ENCODE data around the gene B4GALNT4.
"Not testable (repeated sequence)": the region's sequence is repeated elsewhere in the genome, so short reads cannot be mapped to it uniquely, and the experiment has no call there.

Gene B4GALNT4

DNA sequence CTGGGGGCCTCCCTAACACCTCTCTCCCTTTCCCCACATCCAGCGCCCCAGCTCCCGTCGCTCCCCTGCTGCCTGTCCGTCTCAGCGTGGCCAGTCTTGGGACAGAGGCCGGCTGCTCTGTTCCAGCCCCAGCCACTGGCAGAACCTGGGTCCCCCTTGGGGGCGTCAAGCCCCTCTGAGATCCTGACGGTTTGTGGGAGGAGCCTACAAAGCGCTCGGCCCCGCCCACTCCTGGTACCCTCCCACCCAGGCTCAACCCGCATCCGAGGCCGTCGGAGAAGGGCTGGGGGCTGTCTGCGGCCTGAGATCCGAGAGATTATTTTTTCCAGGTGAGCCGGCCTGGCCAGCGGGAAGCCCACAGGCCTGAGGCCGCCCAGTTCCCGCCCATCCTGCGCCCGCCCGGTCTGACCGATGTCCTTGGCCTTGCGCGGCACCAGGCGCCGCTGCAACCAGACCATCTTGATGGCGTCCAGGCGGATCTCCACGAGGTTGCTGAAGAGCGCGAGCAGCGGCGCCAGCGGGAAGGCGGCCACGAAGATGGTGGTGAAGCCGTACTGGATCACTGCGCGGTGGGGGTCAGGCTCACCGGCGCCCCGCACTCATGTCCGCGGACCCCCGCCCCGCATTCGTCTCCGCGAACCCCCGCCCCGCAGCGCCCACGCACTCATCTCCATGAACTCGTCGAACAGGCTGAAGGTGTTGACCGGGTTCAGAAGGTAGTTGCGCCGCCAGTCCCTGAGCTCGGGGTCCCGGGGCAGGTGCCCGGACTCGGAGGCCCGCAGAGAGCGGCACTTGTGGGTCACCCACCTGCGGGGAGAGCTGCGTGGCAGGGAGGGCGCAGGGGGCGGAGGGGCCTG lies 51.0 kb downstream of the B4GALNT4 start:
- no peak for DNase-seq
- ATAC-seq, result no peak

DNA sequence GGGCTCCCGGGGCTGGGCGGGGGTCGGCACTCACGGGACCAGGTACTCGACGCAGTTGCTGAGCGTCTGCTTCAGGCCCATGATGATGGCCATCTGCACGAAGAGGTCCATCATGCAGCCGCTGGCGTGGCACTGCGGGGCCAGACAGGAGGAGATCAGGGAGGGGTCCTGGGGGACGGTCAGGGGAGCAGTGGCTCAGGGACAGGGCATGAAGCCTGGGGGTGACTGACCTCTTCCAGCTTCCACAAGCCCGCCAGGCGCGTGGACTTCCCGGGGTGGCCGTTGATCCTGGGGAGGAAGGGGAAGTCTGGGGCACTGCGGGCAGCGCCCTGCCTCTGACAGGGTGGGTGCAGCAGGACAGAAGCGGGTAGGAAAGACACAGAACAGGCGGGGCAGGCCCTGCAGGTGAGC lies 51.6 kb downstream of the B4GALNT4 start:
- DNase-seq, result no peak
- no peak for ATAC-seq

DNA sequence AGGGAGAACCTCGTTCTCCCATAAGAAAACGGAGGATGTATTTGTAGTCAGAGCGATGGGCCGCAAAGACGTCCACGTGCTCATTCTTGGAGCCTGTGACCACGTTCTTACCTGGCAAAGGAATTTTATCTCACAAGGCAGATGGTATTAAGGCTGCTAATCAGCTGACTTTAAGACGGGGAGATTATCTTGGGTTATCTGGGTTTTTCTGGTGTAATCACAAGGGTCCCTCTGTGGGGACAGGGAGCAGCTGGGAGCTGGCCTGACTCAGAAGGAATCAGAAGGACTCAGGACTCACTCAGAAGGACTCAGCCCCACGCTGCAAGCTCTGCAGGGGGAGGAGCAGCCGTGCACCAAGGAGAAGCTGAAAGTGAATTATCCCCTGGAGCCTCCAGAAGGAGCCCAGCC lies 53.0 kb downstream of the B4GALNT4 start:
- no peak for ATAC-seq
- no peak for DNase-seq

- DNase-seq (no peak), ATAC-seq (no peak)
Observed at GRCh38 chr11:424232-424631, 54.9 kb downstream of the B4GALNT4 start.

- not testable (repeated sequence) for DNase-seq, ATAC-seq
Observed at GRCh38 chr11:424766-425165, 55.5 kb downstream of the B4GALNT4 start.

DNA sequence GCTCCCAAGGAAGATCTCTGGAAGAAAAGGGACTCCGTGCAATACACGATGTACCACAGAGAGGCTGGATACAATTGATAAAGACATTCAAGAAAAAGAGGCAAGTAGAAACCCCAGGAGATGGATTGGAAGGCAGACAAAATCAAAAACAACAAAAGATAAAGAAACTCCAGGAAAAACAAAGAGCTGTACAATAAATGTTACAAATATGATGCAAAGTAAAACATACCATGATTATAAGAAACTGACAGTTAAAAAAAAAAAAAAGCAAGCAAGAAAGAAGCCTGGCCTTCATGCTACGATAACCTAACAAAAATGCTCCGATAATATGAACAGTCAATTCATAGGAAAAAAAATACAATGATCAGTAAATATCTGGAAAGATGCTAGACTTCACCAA lies 56.0 kb downstream of the B4GALNT4 start:
- ATAC-seq (no peak), DNase-seq (no peak)

DNA sequence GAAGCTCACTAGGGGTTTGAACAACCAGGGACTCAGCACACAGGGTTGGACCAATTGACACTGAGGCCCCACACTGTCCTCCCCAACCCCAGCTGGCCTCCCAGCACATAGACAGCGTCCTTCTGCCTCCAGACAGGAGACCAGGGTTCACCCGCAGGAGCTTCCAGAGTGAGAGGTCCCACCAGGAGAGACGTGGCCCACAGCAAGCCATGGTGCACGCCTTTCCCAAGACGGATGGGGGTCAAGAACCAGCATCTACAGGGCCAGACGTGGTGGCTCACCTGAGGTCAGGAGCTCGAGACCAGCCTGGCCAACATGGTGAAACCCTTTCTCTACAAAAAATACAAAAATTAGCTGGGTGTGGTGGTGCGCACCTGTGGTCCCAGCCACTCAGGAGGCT lies 57.6 kb downstream of the B4GALNT4 start:
- DNase-seq (no peak), ATAC-seq (no peak)

DNA sequence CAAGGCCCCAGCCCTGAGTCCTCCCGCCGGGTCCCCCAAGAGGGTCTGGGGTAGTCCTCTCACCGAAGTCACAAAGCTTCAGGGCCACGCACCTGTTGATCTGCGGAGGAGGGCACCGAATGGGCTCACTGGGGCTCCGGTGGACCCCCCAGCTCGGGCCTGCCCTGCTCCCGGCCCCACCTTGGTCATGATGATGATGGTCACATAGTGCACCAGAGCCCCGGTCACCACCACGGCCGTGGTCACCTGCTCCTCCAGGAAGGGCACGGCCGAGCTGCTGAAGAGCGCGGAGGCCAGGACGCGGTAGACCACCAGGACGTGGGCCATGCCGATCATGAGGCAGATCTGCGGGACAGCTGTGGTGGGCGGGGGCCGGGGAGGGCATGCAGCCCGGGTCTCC lies 59.0 kb downstream of the B4GALNT4 start:
- DNase-seq (no peak), ATAC-seq (no peak)

DNA sequence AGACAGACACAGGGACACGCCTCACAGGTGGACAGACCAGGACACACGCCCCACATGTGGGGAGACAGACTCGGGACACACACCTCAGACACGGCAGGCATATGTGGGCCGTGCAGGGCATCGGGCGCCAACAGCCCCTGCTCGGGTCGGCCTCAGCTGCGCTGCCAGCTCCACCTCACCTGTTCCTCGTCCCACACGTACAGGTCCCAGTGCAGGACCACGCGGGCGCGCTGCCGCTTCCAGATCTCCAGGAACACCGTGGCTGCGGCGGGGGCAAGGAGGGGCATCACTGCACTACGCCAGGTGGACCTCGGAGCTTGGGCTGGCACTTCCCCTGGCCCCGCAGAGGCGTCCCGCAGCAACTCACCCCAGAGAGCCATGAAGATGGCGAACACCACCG lies 60.1 kb downstream of the B4GALNT4 start:
- ATAC-seq (no peak), DNase-seq (no peak)

DNA sequence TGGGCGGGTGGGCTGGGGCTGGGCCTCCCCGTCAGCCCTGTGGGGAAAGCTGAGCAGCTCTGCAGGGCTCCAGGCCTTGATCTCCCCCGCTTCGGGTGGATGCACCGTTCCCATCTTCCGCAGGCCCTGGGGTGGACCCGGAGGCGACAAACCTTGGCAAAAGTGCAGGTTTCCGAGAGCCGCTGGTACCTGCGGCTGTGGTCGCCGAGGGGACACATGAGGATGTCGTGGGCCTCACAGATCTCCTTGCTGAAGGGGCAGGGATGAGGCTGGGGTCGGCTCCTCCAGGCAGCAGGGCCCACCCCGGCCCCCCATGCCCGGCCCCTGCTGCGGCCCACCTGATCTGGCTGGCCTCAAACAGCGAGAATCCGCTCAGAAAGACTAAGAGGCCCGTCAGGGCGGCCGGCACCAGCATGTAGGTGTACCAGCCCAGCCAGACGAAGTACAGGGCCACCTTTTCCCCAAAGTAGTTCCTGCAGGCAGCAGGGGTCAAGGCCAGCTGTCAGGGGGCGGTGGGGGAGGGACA lies 60.7 kb downstream of the B4GALNT4 start:
- no peak for DNase-seq
- no peak for ATAC-seq
